HG03066 (cell line): ENCODE results near the gene SFTPB.
A peak's percentile ranks its signal among the peaks of the same experiment; 100 is the strongest.
"Not testable (repeated sequence)": the region's sequence is repeated elsewhere in the genome, so short reads cannot be mapped to it uniquely, and the experiment has no call there.

Source experiments
- ATAC-seq: cut with Tn5 transposase; IDR thresholded peaks from one replicate; pipeline ENCODE4 v1.9.1; 2021; ENCODE audit warnings: low read depth; ENCODE audit not compliant: unreplicated experiment

The SFTPB gene

DNA sequence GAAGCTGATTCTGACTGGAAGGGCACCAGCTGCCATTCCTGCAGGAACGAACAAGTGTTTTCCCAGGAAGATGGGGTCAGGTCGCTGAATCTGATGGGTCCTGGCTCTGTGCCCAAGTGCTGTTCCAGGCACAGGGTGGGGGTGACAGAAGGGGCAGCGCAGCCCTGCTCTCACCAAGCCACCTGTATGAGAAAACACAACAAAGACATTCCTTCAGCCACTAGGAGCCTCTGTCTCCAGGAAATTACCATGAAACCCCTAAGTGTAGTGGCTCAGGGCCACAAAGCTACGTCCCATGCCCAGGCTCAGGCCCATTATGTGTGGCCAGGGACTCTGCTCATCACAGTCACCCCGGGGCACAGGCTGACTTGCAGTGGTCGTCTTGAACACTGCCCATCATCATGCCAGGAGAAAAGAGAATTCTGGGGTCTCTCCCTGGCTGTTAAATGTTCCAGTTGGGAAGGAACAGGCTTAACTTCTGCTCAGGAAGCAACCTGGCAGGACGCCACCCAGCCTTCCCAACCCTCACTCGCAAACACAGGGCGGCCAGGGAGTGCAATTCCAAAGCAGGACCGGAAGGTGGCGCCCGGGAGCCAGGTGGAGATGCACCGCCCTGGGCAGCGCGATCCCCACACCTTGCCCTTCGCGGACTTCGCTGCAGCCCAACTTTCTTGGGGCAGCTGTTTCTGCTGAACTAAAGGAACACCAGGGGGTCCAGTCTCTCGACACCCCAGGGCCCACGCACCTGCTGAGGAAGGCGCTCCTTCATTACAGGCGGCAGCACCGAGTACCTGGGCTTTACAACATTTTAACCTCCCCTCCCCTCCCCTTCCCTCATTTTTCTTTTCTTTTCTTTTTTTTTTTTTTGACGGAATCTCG lies 11.0 kb upstream of the SFTPB start:
- peak; percentile 75 for ATAC-seq

DNA sequence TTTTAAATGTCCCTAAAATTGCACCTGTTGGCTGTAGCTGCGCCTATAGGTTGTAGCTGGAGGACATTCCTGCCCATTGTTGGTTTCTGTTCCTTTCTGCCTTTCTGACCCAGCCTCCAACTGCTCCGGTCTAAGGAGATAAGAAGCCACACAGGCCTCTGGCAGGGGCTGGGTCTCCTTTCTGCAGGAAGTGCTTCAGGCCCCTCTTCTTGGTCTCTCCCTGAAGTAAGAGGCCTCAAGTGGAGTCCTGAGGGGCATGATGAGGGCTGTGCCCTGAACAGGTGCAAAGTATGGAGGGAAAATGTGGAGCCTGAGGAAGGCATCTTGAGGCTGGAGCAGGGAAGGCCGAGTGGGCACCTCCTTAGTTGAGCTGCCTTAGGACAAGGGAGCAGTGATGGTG lies 10.4 kb upstream of the SFTPB start:
- ATAC-seq: no peak

DNA sequence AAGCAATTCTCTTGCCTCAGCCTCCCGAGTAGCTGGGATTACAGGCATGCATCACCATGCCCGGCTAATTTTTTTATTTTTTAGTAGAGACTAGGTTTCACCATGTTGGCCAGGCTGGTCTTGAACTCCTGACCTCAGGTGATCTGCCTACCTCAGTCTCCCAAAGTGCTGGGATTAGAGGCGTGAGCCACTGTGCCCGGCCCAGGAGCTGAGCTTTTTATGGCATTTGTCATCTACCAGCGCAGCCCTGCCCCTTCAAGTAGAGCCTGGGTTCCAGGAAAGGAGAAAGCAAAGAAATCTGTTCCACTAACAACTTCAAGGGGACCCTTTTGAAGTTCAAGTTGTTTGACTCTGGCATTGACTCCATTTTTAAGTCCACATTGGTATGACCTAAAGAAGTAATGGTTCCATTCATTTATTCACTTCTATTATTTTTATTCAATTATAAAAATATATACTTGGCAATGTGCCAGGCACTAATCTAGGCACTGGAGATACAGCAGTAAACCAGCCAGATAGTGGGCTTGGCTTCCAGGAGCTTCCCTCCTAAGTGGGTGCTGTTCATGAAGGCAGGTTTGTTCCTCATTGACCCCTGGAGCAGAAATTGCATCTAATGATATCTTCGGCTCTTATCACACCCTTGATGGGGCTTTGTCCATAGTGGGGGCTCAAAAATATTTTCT lies 8.0 kb upstream of the SFTPB start:
- ATAC-seq: no peak

DNA sequence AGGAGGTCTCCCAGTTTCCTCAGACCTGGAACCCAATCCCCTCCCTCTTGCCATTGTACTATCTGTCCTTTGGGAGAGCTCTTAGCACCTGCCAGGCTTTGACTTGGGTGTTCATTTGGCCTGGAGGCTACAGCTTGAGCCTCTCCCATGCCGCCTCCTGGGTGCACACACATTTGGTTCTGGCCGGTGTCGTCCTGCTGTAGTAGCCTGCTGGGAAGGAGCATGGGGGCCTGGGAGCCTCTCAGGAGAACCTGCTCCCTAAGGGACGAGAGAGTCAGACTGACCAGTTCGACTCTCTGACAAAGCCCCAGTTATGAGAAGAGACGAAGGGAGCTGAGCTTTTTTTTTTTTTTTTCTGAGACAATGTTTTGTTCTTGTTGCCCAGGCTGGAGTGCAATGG lies 7.4 kb upstream of the SFTPB start:
- no peak for ATAC-seq

DNA sequence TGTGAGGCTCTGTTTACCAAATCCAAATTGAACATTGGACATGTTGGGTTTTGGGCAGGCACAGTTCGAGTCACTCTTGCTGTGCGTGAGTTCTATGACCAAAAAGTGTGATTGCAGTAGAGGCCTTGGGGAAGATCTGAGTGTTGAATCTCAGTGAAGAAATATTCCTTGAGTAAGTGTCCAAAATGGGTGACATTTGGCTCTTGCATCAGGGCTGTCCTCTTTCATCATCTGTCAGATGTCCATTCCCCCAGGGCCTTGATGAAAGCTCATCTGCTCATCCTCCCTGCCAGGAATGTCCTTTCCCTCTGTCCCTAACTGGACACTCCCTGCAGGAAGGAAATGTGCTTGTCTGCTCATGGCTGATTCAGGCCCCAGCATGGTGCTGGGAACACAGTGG lies 6.4 kb upstream of the SFTPB start:
- no peak for ATAC-seq

DNA sequence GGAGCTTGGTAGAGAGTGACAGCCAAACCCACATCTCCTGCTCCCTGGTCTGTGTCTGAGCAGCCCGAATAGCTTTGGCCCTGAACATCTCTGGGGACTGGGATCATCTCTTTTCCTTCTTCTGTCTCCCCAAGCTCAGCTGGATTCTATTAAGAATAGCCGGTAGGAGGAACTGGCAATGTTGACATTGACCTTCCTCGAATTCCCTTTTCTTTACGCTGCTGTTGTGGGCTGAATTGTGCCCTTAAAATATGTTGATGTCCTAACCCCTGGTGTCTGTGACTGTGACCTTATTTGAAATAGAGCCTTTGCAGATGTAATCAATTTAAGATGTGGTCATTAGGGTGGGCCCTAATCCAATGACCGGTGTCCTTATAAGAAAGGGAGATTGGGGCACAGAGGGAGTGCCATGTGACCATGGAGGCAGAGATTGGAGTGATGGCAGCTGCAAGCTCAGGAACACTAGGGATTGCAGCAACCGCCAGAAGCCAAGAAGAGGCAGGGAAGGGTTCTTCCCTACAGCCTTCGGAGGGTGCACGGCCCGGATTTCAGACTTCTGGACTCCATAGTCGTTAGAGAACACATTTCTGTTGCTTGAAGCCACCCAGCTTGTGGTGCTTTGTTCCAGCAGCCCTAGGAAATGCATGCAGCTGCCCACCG lies 5.8 kb upstream of the SFTPB start:
- ATAC-seq: no peak

DNA sequence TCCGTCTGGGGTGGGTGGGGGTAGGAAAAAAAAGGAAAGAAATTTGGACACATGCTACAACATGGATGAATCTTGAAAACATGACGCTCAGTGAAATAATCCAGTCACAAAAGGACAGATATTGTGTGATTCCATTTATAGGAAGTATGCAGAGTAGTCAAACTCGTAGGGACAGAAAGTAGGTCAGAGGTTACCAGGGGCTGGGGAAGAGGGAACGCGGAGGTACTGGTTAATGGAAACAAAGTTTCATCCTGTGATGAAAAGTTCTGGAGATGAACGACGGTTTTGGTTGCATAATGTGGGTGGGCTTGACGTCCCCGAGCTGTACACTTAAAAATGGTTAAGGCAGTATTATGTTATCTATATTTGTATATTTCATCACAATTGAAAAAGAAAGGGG lies 4.5 kb upstream of the SFTPB start:
- ATAC-seq: no peak

DNA sequence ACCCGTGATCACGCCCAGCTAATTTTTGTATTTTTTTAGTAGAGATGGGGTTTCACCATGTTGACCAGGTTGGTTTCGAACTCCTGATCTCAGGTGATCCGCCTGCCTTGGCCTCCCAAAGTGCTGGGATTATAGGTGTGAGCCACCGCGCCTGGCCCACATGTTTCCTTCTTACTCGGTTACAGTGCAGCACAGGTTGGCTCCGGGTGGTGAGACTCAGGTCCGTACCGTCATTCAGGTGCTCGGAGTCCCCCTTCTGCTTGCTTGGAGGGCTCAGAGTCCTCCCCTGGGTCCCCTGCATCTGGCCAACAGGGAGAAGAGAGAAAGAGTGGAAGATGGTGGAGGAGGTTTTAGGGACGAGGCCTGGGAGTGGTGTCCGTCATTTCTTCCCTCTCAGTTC lies 2.4 kb upstream of the SFTPB start:
- ATAC-seq: not testable (repeated sequence)

DNA sequence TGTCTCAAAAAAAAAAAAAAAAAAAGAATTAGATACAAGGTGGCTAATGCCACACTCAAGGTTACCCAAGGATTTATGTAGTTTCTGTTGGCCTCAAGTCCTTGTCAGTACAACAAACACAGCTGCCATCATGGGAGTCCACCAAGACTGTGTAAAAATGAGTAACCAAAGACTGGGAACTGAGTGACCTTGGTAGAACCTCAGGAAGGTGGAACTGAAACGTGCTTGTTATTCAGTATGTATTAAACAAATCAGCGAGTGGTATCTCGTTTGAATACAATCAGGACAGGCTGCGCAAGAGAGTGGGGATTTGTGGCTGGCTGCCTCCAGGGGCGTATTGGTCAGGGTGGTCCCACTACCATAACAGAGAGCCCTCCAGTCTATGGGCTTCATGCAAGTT lies 1.6 kb upstream of the SFTPB start:
- ATAC-seq: peak; percentile 69

DNA sequence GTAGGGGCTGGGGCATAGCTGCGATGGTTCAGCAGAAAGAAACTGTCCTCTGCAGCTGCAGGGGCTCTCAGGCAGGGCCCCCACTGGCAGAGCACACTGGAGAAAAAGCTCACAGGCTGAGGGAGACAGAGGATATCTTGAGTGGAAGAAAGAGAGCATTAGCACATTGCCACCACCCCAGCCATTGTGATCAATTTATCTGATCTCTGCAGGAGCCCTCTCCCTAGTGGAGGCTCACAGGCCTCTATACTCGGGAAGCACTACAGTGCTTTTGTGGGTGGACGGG lies 801 bp upstream of the SFTPB start:
- ATAC-seq: no peak

DNA sequence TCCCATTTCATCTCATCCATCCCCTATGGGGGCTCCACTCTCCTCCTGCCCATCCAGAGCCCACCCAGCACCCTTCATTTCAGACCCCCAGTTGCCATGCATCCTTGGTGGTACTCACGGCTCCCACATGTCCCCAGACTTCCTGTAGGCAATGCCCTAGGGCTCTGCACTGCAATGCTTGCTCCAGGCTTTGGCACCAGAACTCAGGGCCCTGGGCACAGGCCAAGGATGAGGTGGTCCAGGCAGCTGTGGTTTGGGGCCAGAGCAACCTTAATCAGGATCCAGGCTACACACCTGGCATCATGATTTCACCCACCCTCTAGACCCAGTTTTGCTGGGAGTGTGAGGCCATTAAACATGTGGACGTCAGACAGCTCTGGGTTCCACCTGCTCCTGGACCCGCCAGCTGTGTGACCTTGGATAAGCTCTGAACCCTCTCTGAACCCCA lies 414 bp downstream of the SFTPB start:
- ATAC-seq: no peak

DNA sequence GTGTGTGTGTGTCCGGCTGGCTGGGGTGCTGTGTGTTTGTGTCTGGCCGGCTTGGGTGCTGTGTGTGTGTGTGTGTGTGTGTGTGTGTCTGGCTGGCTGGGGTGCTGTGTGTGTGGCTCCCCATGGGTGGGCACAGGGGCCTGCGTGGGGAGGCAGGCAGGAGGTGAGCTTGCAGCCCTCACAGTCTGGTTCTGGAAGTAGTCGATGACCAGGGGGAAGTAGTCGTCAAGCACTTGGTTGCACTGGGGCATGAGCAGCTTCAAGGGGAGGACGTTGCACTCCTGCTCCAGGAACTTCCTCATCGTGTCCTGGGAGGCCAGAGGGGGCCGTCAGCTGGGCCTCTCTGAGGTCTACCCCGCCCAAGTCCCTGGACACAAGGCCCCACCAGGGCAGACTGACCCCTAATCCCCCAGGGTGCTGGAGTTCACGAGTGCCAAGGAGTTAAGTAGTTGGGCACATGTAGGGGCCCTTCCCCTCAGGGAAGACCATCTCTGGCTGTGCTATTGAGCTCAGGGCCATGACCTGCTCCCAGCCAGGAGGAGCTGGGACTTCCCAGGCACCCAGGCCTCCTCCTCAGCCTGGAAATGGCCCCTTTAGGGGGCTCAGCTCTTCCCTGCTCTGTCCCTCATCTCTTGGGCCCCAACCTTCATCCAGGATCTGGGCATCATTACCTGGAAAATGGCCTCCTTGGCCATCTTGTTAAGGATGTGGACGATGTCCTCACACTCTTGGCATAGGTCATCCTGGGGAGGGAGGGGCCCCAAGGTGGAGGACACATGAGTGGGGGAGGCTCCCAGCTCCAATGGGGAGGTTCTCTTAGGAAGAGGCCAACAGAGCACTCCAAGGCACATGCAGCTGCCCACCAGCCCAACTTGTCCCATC lies 1.3 kb downstream of the SFTPB start:
- no peak for ATAC-seq

DNA sequence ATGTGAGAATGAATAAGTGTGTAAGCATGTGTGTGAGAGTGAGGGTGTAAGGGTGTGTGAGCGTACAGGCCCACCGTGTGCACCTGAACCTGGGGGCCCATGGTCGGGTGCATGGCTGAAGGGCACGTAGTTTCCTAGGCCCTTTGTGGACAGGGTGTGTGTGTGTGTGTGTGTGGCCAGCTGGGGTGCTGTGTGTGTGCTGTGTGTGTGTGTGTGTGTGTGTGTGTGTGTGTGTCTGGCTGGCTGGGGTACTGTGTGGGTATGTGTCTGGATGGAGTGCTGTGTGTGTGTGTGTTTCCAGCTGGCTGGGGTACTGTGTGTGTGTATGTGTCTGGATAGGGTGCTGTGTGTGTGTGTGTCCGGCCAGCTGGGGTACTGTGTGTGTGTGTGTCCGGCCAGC lies 2.0 kb downstream of the SFTPB start:
- no peak for ATAC-seq

DNA sequence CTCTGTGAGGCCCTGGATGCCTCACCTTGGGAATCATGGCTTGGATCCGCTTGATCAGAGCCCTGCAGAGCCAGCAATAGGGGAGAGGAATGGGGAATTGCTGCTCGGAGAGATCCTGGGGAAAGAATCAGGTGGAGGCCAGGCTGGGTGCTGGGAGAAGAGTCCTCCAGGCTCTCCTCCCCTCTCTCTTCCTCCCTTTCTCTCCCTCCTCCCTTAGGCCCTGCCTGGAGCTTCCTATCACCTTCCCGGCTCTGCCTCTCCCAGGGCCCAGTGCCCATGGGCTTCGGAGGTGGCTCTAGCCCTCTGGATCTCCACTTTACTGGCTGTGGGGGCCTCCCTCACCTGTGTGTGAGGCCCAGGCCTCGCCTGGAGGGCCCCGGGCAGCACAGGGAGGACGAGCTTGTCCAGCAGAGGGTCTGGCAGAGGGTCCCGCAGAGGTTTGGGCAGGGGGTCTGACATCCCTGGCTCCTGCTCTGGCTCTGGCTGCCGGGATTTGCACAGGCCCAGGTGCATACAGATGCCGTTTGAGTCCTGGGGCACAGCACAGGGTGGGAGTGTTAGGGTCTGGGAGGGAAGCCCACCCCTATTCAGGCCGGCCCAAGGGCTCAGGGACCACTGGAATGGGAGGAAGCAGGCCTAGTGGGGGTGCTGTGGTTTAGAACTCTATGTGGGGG lies 2.6 kb downstream of the SFTPB start:
- ATAC-seq: no peak

DNA sequence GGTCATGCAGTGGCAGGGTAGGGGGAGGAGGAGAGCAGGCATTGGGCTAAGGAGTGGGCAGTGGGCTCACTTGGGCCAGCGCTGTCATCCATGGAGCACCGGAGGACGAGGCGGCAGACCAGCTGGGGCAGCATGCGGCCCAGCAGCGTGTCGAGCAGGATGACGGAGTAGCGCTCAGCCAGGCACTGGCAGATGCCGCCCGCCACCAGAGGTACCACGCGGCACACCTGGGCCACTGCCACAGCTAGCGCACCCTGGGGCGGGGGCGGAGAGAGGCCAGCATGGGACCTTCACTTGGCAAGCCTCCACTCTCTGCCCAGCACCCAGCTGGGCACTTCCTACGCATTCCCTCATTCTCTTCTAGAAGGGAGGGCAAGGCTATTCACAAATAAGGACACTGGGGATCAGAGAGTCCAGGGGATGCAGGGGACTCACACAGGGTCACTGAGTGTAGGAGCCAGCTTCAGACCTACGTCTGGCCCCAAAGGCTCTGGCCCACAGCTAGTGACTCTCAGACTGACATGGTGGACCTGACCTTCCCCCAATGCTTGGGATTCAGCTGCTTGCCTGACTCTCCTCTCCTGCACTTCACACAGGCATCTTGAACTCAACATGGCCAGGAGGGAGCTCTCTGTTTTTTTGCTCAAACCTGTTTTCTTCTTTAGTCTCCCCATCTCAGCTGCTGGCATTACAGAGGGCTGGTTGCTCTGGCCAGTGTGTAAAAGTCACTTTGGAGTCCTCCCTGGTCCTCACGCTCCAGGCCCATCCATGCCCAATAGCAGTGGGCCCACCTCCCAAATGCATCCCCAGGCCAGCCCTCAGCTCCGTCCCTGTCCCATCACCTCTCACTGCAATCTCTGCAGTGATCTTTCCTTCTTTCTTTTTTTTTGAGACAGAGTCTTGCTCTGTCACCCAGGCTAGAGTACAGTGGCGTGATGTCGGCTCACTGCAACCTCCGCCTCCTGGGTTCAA lies 4.1 kb downstream of the SFTPB start:
- ATAC-seq: no peak

DNA sequence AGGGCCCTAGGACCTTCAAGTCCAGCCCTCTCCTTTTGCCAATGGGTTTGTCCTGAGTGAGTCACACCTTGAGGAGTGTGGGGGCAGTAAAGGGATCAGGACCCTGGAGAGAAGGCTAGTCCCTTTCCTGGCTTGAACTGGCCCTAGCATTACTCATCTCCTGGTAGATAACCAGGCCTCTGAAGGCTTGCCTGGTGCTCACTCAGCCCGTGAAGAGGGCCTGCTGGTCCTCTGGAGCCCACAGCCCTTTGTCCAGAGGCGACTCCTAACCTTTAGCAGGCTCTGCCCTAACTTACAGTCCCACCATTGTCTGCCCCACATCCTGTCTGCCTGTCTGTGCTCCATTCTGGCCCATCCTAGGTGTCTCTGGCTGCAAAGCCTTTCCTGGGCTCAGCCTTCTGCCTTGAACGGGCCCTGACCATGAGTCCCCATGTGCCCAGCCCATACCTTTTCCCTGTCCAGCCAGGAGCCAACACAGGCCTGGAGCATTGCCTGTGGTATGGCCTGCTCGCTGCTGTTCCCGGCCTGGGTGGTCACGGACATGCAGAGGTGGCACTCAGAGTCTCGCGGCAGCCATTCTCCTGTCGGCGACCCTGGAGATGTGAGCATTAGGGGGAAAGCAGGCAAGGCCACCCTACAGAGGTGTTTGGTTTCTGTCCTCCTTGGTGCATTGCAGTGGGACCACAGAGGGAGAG lies 5.0 kb downstream of the SFTPB start:
- no peak for ATAC-seq

DNA sequence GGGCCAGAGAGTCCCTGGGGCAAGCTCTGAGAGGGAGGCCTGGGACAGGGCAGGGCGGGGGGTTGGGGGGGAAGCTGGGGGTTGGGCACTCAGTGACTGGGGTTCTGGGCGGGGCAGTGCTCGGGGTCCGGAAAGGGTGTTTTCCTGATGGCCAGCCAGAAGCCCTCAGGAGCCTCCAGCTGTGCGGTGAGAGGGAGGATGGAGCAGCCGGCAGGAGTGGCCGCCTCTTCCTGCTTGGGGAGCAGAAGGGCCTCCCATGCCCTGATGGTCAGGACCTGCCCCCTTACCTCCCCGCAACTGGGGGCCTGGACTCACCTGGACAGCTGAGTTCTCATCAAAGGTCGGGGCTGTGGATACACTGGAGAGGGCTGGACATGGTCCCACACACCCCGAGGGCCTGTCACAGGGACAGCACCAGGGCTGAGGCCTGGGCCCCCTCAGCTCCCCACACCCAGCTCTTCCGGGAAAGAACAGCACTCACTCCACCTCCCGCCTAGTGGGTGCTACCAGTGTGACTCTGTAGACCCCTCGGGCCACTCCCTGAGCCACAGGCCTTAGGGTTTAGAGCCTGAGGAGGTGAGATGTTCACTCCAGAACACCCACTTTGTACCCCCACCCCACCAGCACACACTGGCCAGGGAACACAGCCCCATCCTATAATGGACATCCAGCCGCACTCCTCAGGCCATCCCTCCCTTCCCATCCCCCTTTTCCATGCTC lies 6.7 kb downstream of the SFTPB start:
- ATAC-seq: no peak

DNA sequence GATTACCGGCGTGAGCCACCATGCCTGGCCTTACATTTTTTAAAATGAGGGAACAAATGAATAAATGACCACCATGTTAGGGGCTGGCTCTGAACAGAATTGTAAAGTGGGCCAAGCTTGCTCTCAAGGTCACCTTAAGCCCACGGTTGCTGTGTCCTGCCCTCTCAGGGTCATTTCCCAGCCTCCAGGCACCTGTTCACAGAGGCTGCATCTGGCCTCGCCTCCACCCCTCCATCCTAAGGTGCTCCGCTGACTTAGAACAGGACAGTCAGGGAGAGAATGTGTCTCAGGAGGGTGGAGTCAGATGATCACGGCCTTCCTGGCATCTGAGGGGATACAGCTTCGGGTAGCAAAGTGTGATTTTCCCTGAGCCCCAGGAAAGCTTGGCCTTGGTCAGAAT lies 7.3 kb downstream of the SFTPB start:
- ATAC-seq: no peak
